ENCODE results near the gene ZXDC.

ZXDC gene

DNA sequence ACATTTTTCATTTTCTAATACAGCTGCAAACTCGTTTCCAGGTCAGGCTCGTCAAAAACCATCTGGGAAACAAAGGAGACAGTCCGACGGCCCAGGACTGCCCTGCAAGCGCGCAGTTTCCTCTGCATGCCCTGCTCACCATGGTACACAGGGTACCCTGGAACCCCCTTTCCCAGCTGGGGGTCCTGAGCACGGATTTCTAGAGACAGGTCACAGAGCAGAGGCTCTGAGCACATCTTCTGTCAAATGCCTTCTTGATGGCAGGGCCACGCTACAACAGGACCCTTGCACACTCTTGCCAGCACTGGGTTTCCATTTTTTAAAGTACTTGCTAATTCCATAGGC lies 8.1 kb downstream of the ZXDC start:
- H3K36me3 ChIP-seq: peaks cover 92 to 100% (median 96%) of the 10 kb centered on the region in 11 experiments
- peaks cover 87 to 100% (median 96%) of the 10 kb centered on the region in 11 experiments for H4K20me1 ChIP-seq
- peaks cover 15 to 55% (median 31%) of the 10 kb centered on the region in 10 experiments for H3K4me1 ChIP-seq
- H3K27me3 ChIP-seq: no peaks in the 10 kb centered on the region
- no peak overlapping the region for H3K4me3 ChIP-seq
- no peaks in the 10 kb centered on the region for H3K9me3 ChIP-seq (replicated peaks in 1 of 11)
- TF ChIP-seq Cebpa-rat (IDR thresholded peaks at IDR 0.05): no peak
- no peak overlapping the region for H3K27ac ChIP-seq
- no peak overlapping the region for H3K4me2 ChIP-seq
- H3K9ac ChIP-seq: 0 out of 22 replicates have a peak overlapping the region, but pooled peaks of 1 of the 11 experiments have one; percentile 13

DNA sequence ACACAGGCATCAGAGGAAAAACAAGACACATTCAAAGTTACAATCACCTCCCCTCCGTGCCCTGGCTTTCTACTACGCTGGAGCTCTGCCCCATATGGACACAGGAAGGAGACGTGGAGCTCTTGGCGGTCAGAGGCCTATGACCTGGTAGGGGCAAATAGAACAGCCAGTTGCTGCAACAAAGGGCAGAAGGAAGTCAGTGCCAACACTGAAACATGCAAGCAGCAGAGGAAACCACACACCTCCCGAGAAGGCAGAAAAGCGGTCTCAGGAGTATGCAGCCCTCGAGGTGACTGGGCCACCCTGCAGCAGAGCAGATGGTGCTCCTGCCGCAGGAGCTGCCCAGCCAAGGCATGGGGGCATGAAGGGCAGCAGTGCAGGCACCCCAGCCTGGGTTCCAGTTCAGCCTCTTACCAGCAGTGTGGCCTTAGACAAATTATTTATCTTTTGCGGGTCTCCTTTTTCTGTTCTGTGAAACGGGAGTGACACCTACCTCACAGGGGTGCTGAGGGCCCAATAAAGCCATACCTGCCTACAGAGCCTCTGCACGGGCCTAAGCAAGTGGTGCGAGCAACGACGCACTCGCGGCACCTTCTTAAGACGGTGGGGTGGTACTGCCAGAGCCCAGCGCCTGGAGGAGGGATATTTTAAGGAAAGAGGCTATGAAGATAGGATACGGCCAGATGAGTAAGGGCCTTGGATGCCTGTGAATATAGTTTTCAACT lies 8.6 kb downstream of the ZXDC start:
- peaks cover 98 to 100% (median 100%) of the 10 kb centered on the region in 11 experiments for H3K36me3 ChIP-seq

DNA sequence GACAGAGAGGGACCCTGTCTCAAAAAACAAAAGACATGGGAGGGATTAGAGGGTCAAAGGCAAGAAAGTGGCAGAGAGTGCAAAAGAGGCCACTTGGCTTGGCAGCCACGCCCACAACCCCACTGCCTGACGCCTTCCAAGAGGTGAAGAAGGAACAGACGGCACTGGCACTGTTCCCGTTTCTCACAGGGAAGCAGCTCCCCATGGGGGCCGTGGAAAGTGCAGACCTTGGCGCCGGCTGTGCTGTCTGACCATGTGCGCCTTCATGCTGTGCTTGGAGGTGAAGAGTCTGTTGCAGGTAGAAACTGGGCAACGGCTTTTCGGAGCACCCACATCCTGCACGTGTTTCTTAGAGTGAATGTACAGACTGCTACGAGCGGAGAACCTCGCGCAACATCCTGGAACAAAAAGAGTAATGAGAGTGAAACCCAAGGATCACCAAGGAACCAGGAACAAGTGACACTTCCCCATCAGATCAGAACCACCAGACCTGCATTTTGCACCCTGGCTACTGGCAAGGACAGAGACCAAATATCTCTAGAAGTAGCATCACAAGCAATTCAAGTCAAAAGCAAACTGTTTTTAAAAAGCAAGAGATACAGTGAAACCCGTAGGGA lies 9.7 kb downstream of the ZXDC start:
- Histone ChIP-seq H3K9me3 (replicated peaks in 1 of 11) (no peaks in the 10 kb centered on the region), H3K36me3 (peaks cover 98 to 100% (median 100%) of the 10 kb centered on the region in 11 experiments), H4K20me1 (peaks cover 84 to 100% (median 95%) of the 10 kb centered on the region in 11 experiments), H3K27me3 (no peaks in the 10 kb centered on the region), H3K9ac (0 out of 22 replicates have a peak overlapping the region, but pooled peaks of 1 of the 11 experiments have one; percentile 4), H3K4me2 (peak overlapping the region in 5 of 11 experiments; percentile 7 to 51 (median 23); a peak in 5 of 22 replicates), H3K4me1 (peaks cover 0 to 40% (median 18%) of the 10 kb centered on the region in 10 experiments; a peak in 18 of 20 replicates), H3K27ac (no peak overlapping the region), H3K4me3 (no peak overlapping the region)
- TF ChIP-seq Cebpa-rat (IDR thresholded peaks at IDR 0.05): no peak

More for the DNA sequence above, 8.6 kb downstream of the ZXDC start:
- Histone ChIP-seq H3K27me3 (no peaks in the 10 kb centered on the region), H4K20me1 (peaks cover 87 to 100% (median 96%) of the 10 kb centered on the region in 11 experiments), H3K27ac (no peak overlapping the region), H3K4me2 (peak overlapping the region in 5 of 11 experiments; percentile 10 to 51 (median 25); a peak in 6 of 22 replicates), H3K9me3 (replicated peaks in 1 of 11) (no peaks in the 10 kb centered on the region), H3K9ac (peak overlapping the region in 5 of 11 experiments; percentile 4 to 29 (median 13); a peak in 2 of 22 replicates), H3K4me3 (no peak overlapping the region), H3K4me1 (peaks cover 9 to 50% (median 26%) of the 10 kb centered on the region in 10 experiments)
- no peak for TF ChIP-seq Cebpa-rat (IDR thresholded peaks at IDR 0.05)

DNA sequence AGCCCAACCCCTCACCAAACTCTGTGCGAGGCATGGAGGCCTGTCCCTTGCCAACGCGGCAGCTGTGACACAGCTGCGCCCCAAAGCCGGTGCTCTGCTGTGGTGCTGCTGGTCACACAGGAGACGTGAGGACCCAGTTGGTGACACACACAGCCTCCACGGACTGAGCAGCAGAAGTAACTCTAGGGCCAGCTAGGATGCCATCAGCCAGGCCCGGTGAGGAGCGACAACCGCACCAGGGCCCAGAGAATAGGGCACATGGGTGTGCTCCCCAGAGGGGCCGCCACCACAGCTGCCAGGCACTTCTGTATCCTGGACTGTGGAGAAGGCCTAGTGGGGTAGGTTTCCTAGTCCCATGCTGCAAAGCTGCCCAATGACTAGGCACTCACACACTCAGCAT lies 10.7 kb downstream of the ZXDC start:
- no peak overlapping the region for H3K4me3 ChIP-seq
- H3K4me2 ChIP-seq: no peak overlapping the region
- no peaks in the 10 kb centered on the region for H3K9me3 ChIP-seq (replicated peaks in 1 of 11)
- H3K4me1 ChIP-seq: peaks cover 0 to 39% (median 18%) of the 10 kb centered on the region in 10 experiments; a peak in 18 of 20 replicates
- H3K27me3 ChIP-seq: no peaks in the 10 kb centered on the region
- no peak overlapping the region for H3K9ac ChIP-seq
- TF ChIP-seq Cebpa-rat (IDR thresholded peaks at IDR 0.05): no peak
- peaks cover 98 to 100% (median 100%) of the 10 kb centered on the region in 11 experiments for H3K36me3 ChIP-seq
- H3K27ac ChIP-seq: no peak overlapping the region; a peak in 1 of 22 replicates
- peaks cover 81 to 100% (median 96%) of the 10 kb centered on the region in 11 experiments for H4K20me1 ChIP-seq

DNA sequence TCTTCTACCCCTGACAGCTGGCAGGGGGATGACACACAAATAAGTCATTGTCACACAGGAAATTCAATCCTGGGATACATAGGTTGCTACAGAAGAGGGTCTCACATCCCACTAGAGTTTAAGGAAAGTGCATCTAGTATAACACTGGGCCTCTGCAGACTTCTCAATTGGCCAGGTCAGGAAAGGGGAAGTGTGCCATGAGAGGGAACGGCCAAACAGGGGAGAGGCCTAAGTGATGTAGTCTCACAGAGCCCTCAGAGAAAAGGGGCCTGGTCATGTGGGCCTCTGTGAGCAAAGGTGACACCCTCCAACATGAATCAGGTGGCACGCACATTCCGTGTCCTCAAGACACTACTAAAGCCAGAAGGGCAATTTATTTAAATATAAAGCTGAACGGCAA lies 11.2 kb downstream of the ZXDC start:
- Histone ChIP-seq H4K20me1 (peaks cover 81 to 100% (median 96%) of the 10 kb centered on the region in 11 experiments), H3K4me3 (no peak overlapping the region), H3K9me3 (replicated peaks in 1 of 11) (no peaks in the 10 kb centered on the region), H3K4me1 (peaks cover 0 to 39% (median 18%) of the 10 kb centered on the region in 10 experiments; a peak in 18 of 20 replicates), H3K27me3 (no peaks in the 10 kb centered on the region), H3K36me3 (peaks cover 98 to 100% (median 100%) of the 10 kb centered on the region in 11 experiments), H3K9ac (no peak overlapping the region), H3K4me2 (no peak overlapping the region), H3K27ac (no peak overlapping the region)
- TF ChIP-seq Cebpa-rat (IDR thresholded peaks at IDR 0.05): no peak

DNA sequence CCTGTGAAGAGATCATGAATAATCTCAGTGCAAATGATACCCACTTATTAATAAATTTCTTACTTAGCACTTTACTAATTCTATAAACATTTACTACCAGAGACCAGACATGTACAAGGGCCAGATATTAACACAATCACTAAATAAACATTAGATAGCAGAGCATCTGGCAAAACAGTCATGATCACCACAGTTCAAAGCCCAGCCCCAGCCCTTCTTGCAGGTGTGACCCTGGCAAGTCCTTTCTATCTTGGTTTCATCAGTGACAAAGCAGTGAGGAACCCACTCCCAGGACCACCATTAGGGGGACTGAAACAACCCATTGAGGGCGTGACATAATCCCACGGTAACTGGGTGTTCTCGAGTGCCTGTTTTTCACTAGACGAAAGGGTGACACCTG lies 11.6 kb downstream of the ZXDC start:
- TF ChIP-seq Cebpa-rat (IDR thresholded peaks at IDR 0.05): no peak
- Histone ChIP-seq H3K9ac (no peak overlapping the region), H3K4me1 (peaks cover 0 to 39% (median 18%) of the 10 kb centered on the region in 10 experiments; a peak in 18 of 20 replicates), H4K20me1 (peaks cover 81 to 100% (median 96%) of the 10 kb centered on the region in 11 experiments), H3K4me3 (no peak overlapping the region), H3K27me3 (no peaks in the 10 kb centered on the region), H3K27ac (no peak overlapping the region), H3K36me3 (peaks cover 98 to 100% (median 100%) of the 10 kb centered on the region in 11 experiments), H3K4me2 (no peak overlapping the region), H3K9me3 (replicated peaks in 1 of 11) (no peaks in the 10 kb centered on the region)

DNA sequence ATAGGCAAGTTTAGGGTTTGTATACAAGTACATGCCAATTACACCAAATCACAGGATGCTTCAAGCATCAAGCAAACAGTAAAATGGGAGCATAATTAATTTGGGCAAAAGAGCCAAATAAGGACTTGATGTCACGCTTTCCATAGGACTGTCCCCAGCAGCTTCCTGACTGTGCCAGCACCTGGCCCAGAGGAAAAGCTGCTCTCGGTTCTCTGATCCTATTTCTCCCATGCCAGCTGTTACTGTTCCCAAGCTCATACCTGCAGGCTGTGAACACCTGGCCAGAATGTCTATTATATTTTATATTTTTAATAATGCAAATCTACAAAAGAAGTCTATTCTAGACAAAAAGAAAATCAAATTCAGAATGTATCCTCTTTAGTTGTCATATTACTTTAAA lies 12.2 kb downstream of the ZXDC start:
- Histone ChIP-seq H3K4me1 (peaks cover 0 to 39% (median 18%) of the 10 kb centered on the region in 10 experiments; a peak in 18 of 20 replicates), H3K4me2 (no peak overlapping the region), H3K9ac (no peak overlapping the region), H3K4me3 (no peak overlapping the region), H3K9me3 (replicated peaks in 1 of 11) (no peaks in the 10 kb centered on the region), H3K27me3 (no peaks in the 10 kb centered on the region), H3K27ac (no peak overlapping the region), H4K20me1 (peaks cover 81 to 100% (median 96%) of the 10 kb centered on the region in 11 experiments), H3K36me3 (peaks cover 98 to 100% (median 100%) of the 10 kb centered on the region in 11 experiments)
- TF ChIP-seq Cebpa-rat (IDR thresholded peaks at IDR 0.05): no peak

DNA sequence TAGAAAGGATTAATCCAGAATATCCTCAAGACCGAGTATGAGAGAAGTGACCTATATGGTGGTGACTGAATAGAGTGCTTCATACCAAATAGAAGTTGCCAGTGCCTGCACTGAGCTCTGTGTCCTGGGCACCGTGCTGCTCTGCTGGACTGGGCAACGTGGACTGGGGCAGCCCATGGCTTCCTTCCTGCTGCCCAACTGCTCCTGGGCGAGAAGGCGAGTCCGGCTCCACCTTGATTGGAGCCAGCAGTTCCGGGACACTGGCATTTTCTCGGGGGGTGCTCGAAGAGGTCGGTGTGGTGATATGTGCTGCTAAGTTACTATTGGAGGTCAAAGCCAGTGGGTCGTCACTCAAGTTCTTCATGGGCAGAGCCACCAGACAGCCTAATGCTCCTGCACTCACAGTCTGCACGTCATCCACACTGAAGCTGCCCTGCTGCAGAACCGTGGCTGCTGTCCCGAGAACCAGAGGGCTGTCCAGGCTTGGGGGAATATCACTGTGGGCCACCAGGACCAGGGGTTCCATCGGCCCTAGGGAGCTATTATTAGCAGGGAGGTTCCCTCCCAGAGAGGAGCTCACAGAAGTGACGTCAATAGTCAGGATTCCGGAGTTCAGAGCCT lies 14.1 kb downstream of the ZXDC start:
- Histone ChIP-seq H3K4me3 (no peak overlapping the region), H3K27me3 (no peaks in the 10 kb centered on the region), H4K20me1 (peaks cover 81 to 100% (median 96%) of the 10 kb centered on the region in 11 experiments), H3K36me3 (peaks cover 98 to 100% (median 100%) of the 10 kb centered on the region in 11 experiments), H3K4me1 (peaks cover 0 to 24% (median 7%) of the 10 kb centered on the region in 10 experiments; a peak in 10 of 20 replicates), H3K4me2 (no peak overlapping the region), H3K9ac (no peak overlapping the region), H3K27ac (no peak overlapping the region), H3K9me3 (replicated peaks in 1 of 11) (no peaks in the 10 kb centered on the region)
- TF ChIP-seq Cebpa-rat (IDR thresholded peaks at IDR 0.05): no peak

DNA sequence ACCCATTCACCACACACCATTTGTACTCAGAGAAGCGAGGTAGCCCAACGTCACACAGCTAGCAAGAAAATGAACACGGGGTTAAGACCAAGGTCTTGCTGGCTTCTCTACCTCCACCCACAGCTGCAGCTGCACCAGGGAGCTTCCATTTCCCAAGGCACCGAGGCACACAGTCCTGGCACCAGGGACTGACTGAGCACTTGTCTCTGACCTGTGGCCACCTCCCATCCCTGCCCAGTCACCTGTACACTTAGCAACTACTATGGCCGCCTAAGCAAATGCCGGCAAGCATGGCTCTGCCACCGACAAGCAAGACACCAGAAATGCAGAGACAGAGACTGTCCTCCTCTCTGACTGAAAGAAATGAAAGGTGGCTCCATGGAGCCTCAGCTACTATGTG lies 15.3 kb downstream of the ZXDC start:
- Histone ChIP-seq H3K9ac (no peak overlapping the region), H3K4me3 (no peak overlapping the region), H3K27ac (no peak overlapping the region), H3K9me3 (replicated peaks in 1 of 11) (no peaks in the 10 kb centered on the region), H3K36me3 (peaks cover 97 to 100% (median 100%) of the 10 kb centered on the region in 11 experiments), H4K20me1 (peaks cover 81 to 100% (median 96%) of the 10 kb centered on the region in 11 experiments), H3K4me2 (no peak overlapping the region), H3K27me3 (no peaks in the 10 kb centered on the region), H3K4me1 (peaks cover 0 to 12% (median 0%) of the 10 kb centered on the region in 10 experiments; a peak in 4 of 20 replicates)
- TF ChIP-seq Cebpa-rat (IDR thresholded peaks at IDR 0.05): no peak
